ENCODE data around the gene OR11A1. TPM values are rescaled to one million over a fixed set of nuclear protein-coding genes. Genes with fewer than 3 reads are reported as not detected.

OR11A1 gene
- total RNA-seq, 1 donor from 2014 or later, result not detected

DNA sequence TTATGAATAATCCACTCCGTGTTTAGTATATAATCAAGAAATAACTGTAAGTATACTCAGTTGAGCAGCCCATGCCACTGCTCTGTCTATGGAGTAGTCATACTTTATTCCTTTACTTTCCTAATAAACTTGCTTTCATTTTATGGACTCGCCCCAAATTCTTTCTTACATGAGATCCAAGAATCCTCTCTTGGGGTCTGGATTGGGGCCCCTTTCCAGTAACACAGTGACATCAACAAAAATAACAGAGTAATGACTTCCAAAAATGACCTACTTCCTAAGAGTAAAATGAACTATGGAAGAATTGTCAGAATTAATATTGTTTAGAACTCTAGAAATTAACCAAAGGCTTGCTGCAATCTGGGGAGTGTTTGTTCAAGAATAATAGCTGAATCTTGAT is 8.9 kb upstream of the OR11A1 start:
- no peaks in the 10 kb centered on the region for H3K4me1 ChIP-seq
- no peaks in the 10 kb centered on the region for H3K36me3 ChIP-seq
- intact Hi-C loops (cut with DNase I), result no loop called here
- H3K27ac ChIP-seq, result no peak overlapping the region
- H3K9me3 ChIP-seq, result no peaks in the 10 kb centered on the region
- DNase-seq (no peak), ATAC-seq (no peak)
- H3K4me3 ChIP-seq, result no peak overlapping the region
- TF ChIP-seq, protein P1, sequence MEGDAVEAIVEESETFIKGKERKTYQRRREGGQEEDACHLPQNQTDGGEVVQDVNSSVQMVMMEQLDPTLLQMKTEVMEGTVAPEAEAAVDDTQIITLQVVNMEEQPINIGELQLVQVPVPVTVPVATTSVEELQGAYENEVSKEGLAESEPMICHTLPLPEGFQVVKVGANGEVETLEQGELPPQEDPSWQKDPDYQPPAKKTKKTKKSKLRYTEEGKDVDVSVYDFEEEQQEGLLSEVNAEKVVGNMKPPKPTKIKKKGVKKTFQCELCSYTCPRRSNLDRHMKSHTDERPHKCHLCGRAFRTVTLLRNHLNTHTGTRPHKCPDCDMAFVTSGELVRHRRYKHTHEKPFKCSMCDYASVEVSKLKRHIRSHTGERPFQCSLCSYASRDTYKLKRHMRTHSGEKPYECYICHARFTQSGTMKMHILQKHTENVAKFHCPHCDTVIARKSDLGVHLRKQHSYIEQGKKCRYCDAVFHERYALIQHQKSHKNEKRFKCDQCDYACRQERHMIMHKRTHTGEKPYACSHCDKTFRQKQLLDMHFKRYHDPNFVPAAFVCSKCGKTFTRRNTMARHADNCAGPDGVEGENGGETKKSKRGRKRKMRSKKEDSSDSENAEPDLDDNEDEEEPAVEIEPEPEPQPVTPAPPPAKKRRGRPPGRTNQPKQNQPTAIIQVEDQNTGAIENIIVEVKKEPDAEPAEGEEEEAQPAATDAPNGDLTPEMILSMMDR (IDR thresholded peaks at IDR 0.05), result no peak
- no peaks in the 10 kb centered on the region for H3K27me3 ChIP-seq

GRCh38 chr6:29465279-29465678 is 8.4 kb upstream of the OR11A1 start:
- intact Hi-C loops (cut with DNase I), result no loop called here
- TF ChIP-seq, protein P1 (IDR thresholded peaks at IDR 0.05), result no peak
- Histone ChIP-seq H3K4me1 (no peaks in the 10 kb centered on the region), H3K27me3 (no peaks in the 10 kb centered on the region), H3K4me3 (no peak overlapping the region), H3K27ac (no peak overlapping the region), H3K9me3 (no peaks in the 10 kb centered on the region), H3K36me3 (no peaks in the 10 kb centered on the region)
- DNase-seq, result no peak
- no peak for ATAC-seq

DNA sequence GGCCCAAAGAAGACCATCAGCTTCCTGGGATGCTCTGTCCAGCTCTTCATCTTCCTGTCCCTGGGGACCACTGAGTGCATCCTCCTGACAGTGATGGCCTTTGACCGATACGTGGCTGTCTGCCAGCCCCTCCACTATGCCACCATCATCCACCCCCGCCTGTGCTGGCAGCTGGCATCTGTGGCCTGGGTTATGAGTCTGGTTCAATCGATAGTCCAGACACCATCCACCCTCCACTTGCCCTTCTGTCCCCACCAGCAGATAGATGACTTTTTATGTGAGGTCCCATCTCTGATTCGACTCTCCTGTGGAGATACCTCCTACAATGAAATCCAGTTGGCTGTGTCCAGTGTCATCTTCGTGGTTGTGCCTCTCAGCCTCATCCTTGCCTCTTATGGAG is 5.2 kb upstream of the OR11A1 start:
- DNase-seq, result no peak
- Histone ChIP-seq H3K27me3 (no peaks in the 10 kb centered on the region), H3K4me1 (no peaks in the 10 kb centered on the region), H3K27ac (no peak overlapping the region), H3K9me3 (no peaks in the 10 kb centered on the region), H3K36me3 (no peaks in the 10 kb centered on the region), H3K4me3 (no peak overlapping the region)
- intact Hi-C loops (cut with DNase I), result no loop called here
- TF ChIP-seq, protein P1 (IDR thresholded peaks at IDR 0.05), result no peak
- ATAC-seq, result no peak

DNA sequence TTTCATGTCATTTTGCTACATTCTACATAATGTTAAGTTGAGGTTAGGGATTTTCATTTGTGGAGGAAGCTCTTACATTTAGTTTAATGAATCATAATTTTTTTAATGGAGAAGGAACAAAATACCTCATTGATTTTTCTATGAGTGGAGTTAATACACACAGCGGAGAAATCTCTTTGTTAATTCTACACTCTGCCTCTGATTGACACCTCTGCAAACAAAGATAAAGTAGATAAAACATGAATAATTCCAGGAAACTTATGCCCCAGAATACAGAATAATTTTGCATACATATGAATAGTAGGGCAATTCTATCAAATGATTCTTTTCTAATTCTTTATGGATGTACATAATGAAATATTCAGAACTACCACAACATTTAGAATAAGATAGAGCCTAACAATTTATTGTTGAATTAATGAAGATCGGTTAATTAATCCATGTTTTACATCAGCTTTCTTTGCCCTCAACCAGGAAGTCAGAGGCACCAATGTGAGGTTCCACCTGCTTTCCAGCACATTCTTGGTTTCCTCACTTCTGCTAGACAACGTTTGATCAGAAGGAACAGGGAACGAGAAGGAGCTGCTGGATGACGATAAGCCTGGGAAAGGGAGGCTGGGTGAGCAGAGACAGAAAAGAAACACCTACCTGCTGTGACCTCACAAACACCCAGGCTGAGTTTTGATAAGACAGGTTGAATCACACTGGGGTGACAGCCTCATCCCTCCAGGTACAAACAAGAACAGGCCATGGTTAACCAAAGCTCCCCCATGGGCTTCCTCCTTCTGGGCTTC is 4.3 kb upstream of the OR11A1 start:
- H3K27ac ChIP-seq, result no peak overlapping the region
- H3K27me3 ChIP-seq, result no peaks in the 10 kb centered on the region
- DNase-seq, result no peak
- intact Hi-C loops (cut with DNase I), result no loop called here
- TF ChIP-seq, protein P1 (IDR thresholded peaks at IDR 0.05), result no peak
- H3K4me1 ChIP-seq, result no peaks in the 10 kb centered on the region
- H3K36me3 ChIP-seq, result no peaks in the 10 kb centered on the region
- no peaks in the 10 kb centered on the region for H3K9me3 ChIP-seq
- ATAC-seq, result no peak
- no peak overlapping the region for H3K4me3 ChIP-seq

DNA sequence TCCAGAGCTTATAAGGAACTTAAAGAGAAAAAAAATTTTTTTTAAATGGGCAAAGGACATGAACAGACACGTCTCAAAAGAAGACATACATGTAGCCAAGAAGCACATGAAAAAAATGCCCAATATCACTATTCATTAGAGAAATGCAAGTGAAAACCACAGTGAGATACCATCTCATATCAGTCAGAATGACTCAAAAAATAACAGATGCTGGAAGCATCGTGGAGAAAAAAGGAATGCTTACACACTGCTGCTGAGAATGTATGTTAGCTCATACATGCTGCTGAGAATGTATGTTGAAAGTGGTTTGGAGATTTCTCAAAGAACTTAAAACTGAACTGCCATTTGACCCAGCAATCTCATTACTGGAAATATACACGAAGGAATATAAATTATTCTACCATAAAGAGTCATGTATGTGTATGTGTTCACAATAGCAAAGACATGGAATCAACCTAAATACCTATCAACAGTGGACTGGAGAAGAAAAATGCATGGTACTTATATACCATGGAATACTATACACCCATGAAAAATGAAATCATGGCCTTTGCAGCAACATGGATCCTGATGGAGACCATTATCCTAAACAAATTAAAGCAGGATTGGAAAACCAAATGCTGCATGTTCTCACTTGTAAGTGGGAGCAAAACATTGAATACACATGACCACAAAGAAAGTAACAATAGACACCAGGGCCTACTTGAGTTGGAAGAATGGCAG is 5.2 kb downstream of the OR11A1 start:
- H3K27ac ChIP-seq, result no peak overlapping the region
- intact Hi-C loops (cut with DNase I), result no loop called here
- DNase-seq (no peak), ATAC-seq (no peak)
- TF ChIP-seq, protein P1 (IDR thresholded peaks at IDR 0.05), result no peak
- no peaks in the 10 kb centered on the region for H3K9me3 ChIP-seq
- no peak overlapping the region for H3K4me3 ChIP-seq
- H3K36me3 ChIP-seq, result no peaks in the 10 kb centered on the region
- H3K27me3 ChIP-seq, result no peaks in the 10 kb centered on the region
- no peaks in the 10 kb centered on the region for H3K4me1 ChIP-seq

All from upper lobe of right lung (tissue), 1 donor.